GM12878 (cell line): Measurements from ENCODE around the gene DDX42. TPM values are rescaled to one million over a fixed set of nuclear protein-coding genes. Genes with fewer than 3 reads are reported as not detected.
A peak's percentile ranks its signal among the peaks of the same experiment; 100 is the strongest.

Experiments used
- ATAC-seq: fragments of 200-7000 bp; cut with Tn5 transposase; 3 replicates; pipeline ENCODE4 v1.9.1; 2020; ENCODE audit warnings: mild to moderate bottlenecking, moderate library complexity
- BruUV-seq: library from RNA; stranded (reverse); fragments of 400-500 nt; replicated peaks from 2 replicates; lab custom pipeline; 2021; lab: Mats Ljungman, UMichigan
- CTCF ChIA-PET: fragments of 300-600 bp; sonication (Branson Sonifier 250); formaldehyde crosslinking; extraction: SDS; loops from one replicate; lab custom pipeline; 2021; ENCODE audit warnings: inconsistent platforms; lab: Yijun Ruan, JAX
- POLR2A ChIA-PET: fragments of 350-600 bp; formaldehyde crosslinking; extraction: SDS; loops from one replicate; lab custom pipeline; 2021; ENCODE audit warnings: inconsistent platforms; lab: Charles Lee
- RAD21 ChIA-PET: fragments of 300-600 bp; sonication (Branson Sonifier 250); formaldehyde crosslinking; loops from one replicate; lab custom pipeline; 2023; ENCODE audit warnings: antibody characterized with exemption; ENCODE audit not compliant: unreplicated experiment; lab: Charles Lee
- SMC1A ChIA-PET: fragments of 300-600 bp; sonication (Branson Sonifier 250); formaldehyde crosslinking; loops from one replicate; lab custom pipeline; 2023; ENCODE audit not compliant: unreplicated experiment, uncharacterized antibody; lab: Charles Lee
- DNase-seq: peaks from one replicate; pipeline ENCODE4 v3.0.0-alpha.2; 2011; ENCODE audit warnings: low read depth, low spot score
- FAIRE-seq: peaks from 3 replicates; lab custom pipeline; 2011; peaks lifted over from hg19 to GRCh38; lab: Jason Lieb, UNC
- H2AFZ ChIP-seq: 2 replicates; pipeline ENCODE4 v1.6.0; 2011; ENCODE audit warnings: low read depth, low read length, control low read depth; ENCODE audit not compliant: control insufficient read depth
- H3K27ac ChIP-seq: 2 replicates; pipeline ENCODE4 v1.5.1; 2011; ENCODE audit warnings: control low read depth; ENCODE audit not compliant: control insufficient read depth, insufficient read depth
- H3K27me3 ChIP-seq, 2 experiments: replicated peaks in 1 of 2; 2 replicates each; pipeline versions ENCODE4 v1.6.0 to v1.6.1; 2011; ENCODE audit warnings: low read length in 1 of 2; ENCODE audit not compliant: control insufficient read depth in 2 of 2, insufficient read depth in 2 of 2
- H3K36me3 ChIP-seq, 2 experiments: 2 replicates each; pipeline ENCODE4 v1.5.1; 2011; ENCODE audit warnings: low read length in 1 of 2; ENCODE audit not compliant: control insufficient read depth in 2 of 2, insufficient read depth in 2 of 2
- H3K4me1 ChIP-seq: 2 replicates; pipeline ENCODE4 v1.6.1; 2011; ENCODE audit warnings: mild to moderate bottlenecking, low read length, moderate library complexity, mixed read lengths; ENCODE audit not compliant: control insufficient read depth, insufficient read depth
- H3K4me2 ChIP-seq: 2 replicates; pipeline ENCODE4 v1.6.0; 2011; ENCODE audit warnings: control low read depth; ENCODE audit not compliant: control insufficient read depth, insufficient read depth
- H3K4me3 ChIP-seq: fragments of 200-600 bp; sonication (generic); 2 replicates; pipeline ENCODE4 v1.5.1; 2016
- H3K79me2 ChIP-seq: 2 replicates; pipeline ENCODE4 v1.6.0; 2011; ENCODE audit warnings: low read length; ENCODE audit not compliant: control insufficient read depth, insufficient read depth
- H3K9ac ChIP-seq: 2 replicates; pipeline ENCODE4 v1.8.0; 2011; ENCODE audit warnings: low read length, control low read depth, mixed read lengths; ENCODE audit not compliant: control insufficient read depth, insufficient read depth
- H3K9me3 ChIP-seq: replicated peaks from 3 replicates; pipeline ENCODE4 v1.5.1; 2011; ENCODE audit warnings: mild to moderate bottlenecking, low read length; ENCODE audit not compliant: control insufficient read depth, insufficient read depth
- H4K20me1 ChIP-seq: 2 replicates; pipeline ENCODE4 v1.6.0; 2011; ENCODE audit not compliant: control insufficient read depth, insufficient read depth
- ATF3 ChIP-seq: IDR thresholded peaks from 2 replicates; pipeline ENCODE4 v1.6.1; 2011; ENCODE audit warnings: low read depth, mild to moderate bottlenecking, low read length, moderate library complexity, borderline replicate concordance; ENCODE audit errors: extremely low read depth
- BACH1 ChIP-seq: fragments of 450-650 bp; IDR thresholded peaks from 2 replicates; pipeline ENCODE4 v1.6.1; 2017; ENCODE audit warnings: mild to moderate bottlenecking, borderline replicate concordance
- CBFB ChIP-seq: IDR thresholded peaks from 2 replicates; pipeline ENCODE4 v1.6.1; 2016; ENCODE audit warnings: antibody characterized with exemption, low read depth
- CHD4 ChIP-seq: fragments of 200-600 bp; sonication (generic); IDR thresholded peaks from 2 replicates; pipeline ENCODE4 v1.6.1; 2016; ENCODE audit warnings: mild to moderate bottlenecking
- ESRRA ChIP-seq: IDR thresholded peaks from 2 replicates; pipeline ENCODE4 v1.6.1; 2012; ENCODE audit warnings: mild to moderate bottlenecking, low read length, improper control_type of control experiment
- HCFC1 ChIP-seq: fragments of 150-350 bp; IDR thresholded peaks from 2 replicates; pipeline ENCODE4 v1.6.1; 2014; ENCODE audit warnings: low read length
- IKZF2 ChIP-seq, 2 experiments: fragments of 450-650 bp; IDR thresholded peaks; 2 replicates each; pipeline ENCODE4 v1.6.1; 2017; ENCODE audit warnings: mild to moderate bottlenecking in 2 of 2, moderate library complexity in 2 of 2
- IRF4 ChIP-seq: IDR thresholded peaks from 2 replicates; pipeline ENCODE4 v1.6.1; 2011; ENCODE audit warnings: low read depth, low read length
- MTA2 ChIP-seq: fragments of 450-650 bp; IDR thresholded peaks from 2 replicates; pipeline ENCODE4 v1.6.1; 2016; ENCODE audit warnings: low read depth, mild to moderate bottlenecking, moderate library complexity
- MXI1 ChIP-seq: fragments of 150-350 bp; IDR thresholded peaks from 2 replicates; pipeline ENCODE4 v1.6.1; 2011; ENCODE audit warnings: low read depth, mild to moderate bottlenecking, inconsistent platforms, low read length, improper control_type of control experiment
- NR2C2 ChIP-seq: IDR thresholded peaks from 2 replicates; pipeline ENCODE4 v1.6.1; 2011; ENCODE audit warnings: borderline replicate concordance, low read depth; ENCODE audit not compliant: control insufficient read depth, insufficient read length
- PAX5 ChIP-seq: IDR thresholded peaks from 2 replicates; pipeline ENCODE4 v1.6.1; 2011; ENCODE audit warnings: low read depth, low read length, borderline replicate concordance
- RBBP5 ChIP-seq: fragments of 200-600 bp; sonication (generic); conservative IDR thresholded peaks from 2 replicates; pipeline ENCODE4 v1.6.1; 2016
- REST ChIP-seq: IDR thresholded peaks from 2 replicates; pipeline ENCODE4 v1.6.1; 2012; ENCODE audit warnings: mild to moderate bottlenecking, low read depth, low read length
- SMARCA5 ChIP-seq: fragments of 450-650 bp; IDR thresholded peaks from 2 replicates; pipeline ENCODE4 v1.6.1; 2017; ENCODE audit warnings: mild to moderate bottlenecking
- SREBF1 ChIP-seq: IDR thresholded peaks from 2 replicates; pipeline ENCODE4 v1.6.1; 2012; ENCODE audit warnings: mild to moderate bottlenecking, low read length
- YY1 ChIP-seq: IDR thresholded peaks from 2 replicates; pipeline ENCODE4 v1.6.1; 2011; ENCODE audit warnings: low read depth, mild to moderate bottlenecking, low read length
- ZBTB33 ChIP-seq: fragments of 450-650 bp; IDR thresholded peaks from 2 replicates; pipeline ENCODE4 v1.6.1; 2017; ENCODE audit warnings: mild to moderate bottlenecking
- WGBS: methylation state at CpG from one replicate; pipeline ENCODE4 v1.1.6; 2016; ENCODE audit warnings: low lambda C conversion rate; ENCODE audit not compliant: insufficient replicate concordance, insufficient coverage; ENCODE audit errors: missing lambda C conversion rate; 5-methylcytosine and 5-hydroxymethylcytosine counted together
- in situ Hi-C: fragments of 300-500 bp; cut with MboI; formaldehyde crosslinking; loops from 9 replicates; pipeline ENCODE4 v1.14.3; 2018; ENCODE audit warnings: mixed read lengths
- intact Hi-C: fragments of 100-400 bp; cut with micrococcal nuclease; formaldehyde crosslinking; loops from one replicate; pipeline ENCODE4 v1.14.2; 2022; ENCODE audit not compliant: unreplicated experiment
- polyA plus RNA-seq, 11 experiments: library from polyadenylated mRNA; depleted of rRNA in 4 of 11; unstranded in 6 of 11; stranded (reverse) in 5 of 11; fragments of >200 nt; fragmentation: Nextera tagmentation in 4 of 11; fragmentation: Illumina TruSeq in 1 of 11; extraction: Ambion mirVana in 4 of 11; extraction: Trizol in 1 of 11; gene quantifications; 1 replicate in 1 of 11; 2 replicates in 10 of 11; pipeline versions ENCODE4 v1.2.1 to v1.2.3, GENCODE V29; 2011 to 2016; ENCODE audit warnings: inconsistent platforms in 2 of 11, missing spikeins in 2 of 11, low read depth in 1 of 11
- total RNA-seq, 4 experiments: library from RNA; depleted of rRNA in 3 of 4; stranded (reverse); fragments of >200 nt in 3 of 4; fragmentation: Illumina TruSeq in 1 of 4; extraction: Trizol in 1 of 4; gene quantifications; 2 replicates each; pipeline versions ENCODE4 v1.2.1 to v1.2.3, GENCODE V29; 2013 to 2021

DDX42 gene
- total and polyA plus RNA-seq, 10 of the 15 experiments (the other 5 are each of a cell fraction or from before 2014, with no cell fraction given): 14.6 to 147 (median 65.3) TPM

- Histone ChIP-seq H3K9ac (peak within 1 kb of the TSS; percentile 94), H3K4me1 (peaks cover 3% of the 10 kb centered on the region), H2AFZ (peak within 1 kb of the TSS; percentile 84), H3K79me2 (peaks cover 90% of the 10 kb centered on the region), H3K4me2 (peak within 1 kb of the TSS; percentile 73), H3K36me3 (peaks cover 0 to 7% of the 10 kb centered on the region in 2 experiments; a peak in 2 of 4 replicates), H4K20me1 (peaks cover 3% of the 10 kb centered on the region), H3K27me3 (no peaks in the 10 kb centered on the region), H3K9me3 (no peaks in the 10 kb centered on the region), H3K27ac (peak within 1 kb of the TSS; percentile 84), H3K4me3 (peak within 1 kb of the TSS; percentile 100)
- ATAC-seq: peak; percentile 90
- ChIA-PET CTCF (interaction anchor here (0.7 to 2.5 kb wide), 7 partner anchors 11 to 76 kb away, joined by 3 to 8 read pairs (median 5); no protein-coding TSS in a partner anchor), POLR2A (interaction anchor here (0.6 to 6.1 kb wide), 19 partner anchors 9 to 152 kb away, joined by 3 to 49 read pairs (median 5); partner anchors contain the start of genes FTSJ3, MAP3K3, PSMC5 and SMARCD2), RAD21 (interaction anchor here (0.6 to 3.6 kb wide), 15 partner anchors 9 to 367 kb away, joined by 3 to 20 read pairs (median 4); partner anchors contain the start of genes MAP3K3 and STRADA), SMC1A (interaction anchor here (1.0 to 2.0 kb wide), 8 partner anchors 10 to 75 kb away, joined by 3 to 10 read pairs (median 4); no protein-coding TSS in a partner anchor)
- no TSS peak for BruUV-seq
- 1% methylated on average over 73 of the region's 74 CpGs for WGBS
- FAIRE-seq: peak; percentile 93
- in situ Hi-C loops: no loop called here
- intact Hi-C loops: loop anchor here (1.0 to 10.0 kb wide), 5 partner anchors 32 to 149 kb away; partner anchors contain the start of genes FTSJ3, MAP3K3, PSMC5 and SMARCD2
- DNase-seq: peak; percentile 98
- TF ChIP-seq REST (0 out of 2 replicates have a peak, but pooled peaks have one; percentile 28), ZBTB33 (no peak; the same call in 1 of the 2 replicates), RBBP5 (no peak), CBFB (peak; percentile 56), NR2C2 (peak; percentile 76), BACH1 (peak; percentile 63; the same call in 1 of the 2 replicates), SREBF1 (peak; percentile 74; the same call in 1 of the 2 replicates), IKZF2 (IDR thresholded peaks at IDR 0.05) (peak; percentile 82 to 87), MXI1 (peak; percentile 100), ESRRA (peak; percentile 69; the same call in 1 of the 2 replicates), IRF4 (no peak), HCFC1 (peak; percentile 68), PAX5 (peak; percentile 52; the same call in 1 of the 2 replicates), ATF3 (peak; percentile 55; the same call in 1 of the 2 replicates), SMARCA5 (peak; percentile 94), YY1 (peak; percentile 98), MTA2 (peak; percentile 91), CHD4 (no peak)
Observed at GRCh38 chr17:63773272-63774140, 464 bp upstream of the DDX42 start, which contains the start of gene CCDC47. Gene CCDC47 (minus strand): TSS chr17:63773597. CDS start chr17:63766175, 7,422 bp downstream.
